H1 (cell line): ENCODE results near the gene AGPAT3. TPM values are rescaled to one million over a fixed set of nuclear protein-coding genes. Genes with fewer than 3 reads are reported as not detected.

ENCODE experiments used
- CBX5 ChIP-seq: fragments of 300-800, 300-1000 bp; sonication (generic); IDR thresholded peaks from 2 replicates; pipeline ENCODE4 v1.7.1; 2016; ENCODE audit warnings: antibody characterized with exemption, low read length, low read depth
- CHD1 ChIP-seq: IDR thresholded peaks from 2 replicates; pipeline ENCODE4 v1.6.1; 2012; ENCODE audit warnings: low read depth, low read length, improper control_type of control experiment
- CHD2 ChIP-seq: IDR thresholded peaks from 2 replicates; pipeline ENCODE4 v1.6.1; 2012; ENCODE audit warnings: low read length, improper control_type of control experiment
- CHD7 ChIP-seq: fragments of 300-600 bp; sonication (generic); IDR thresholded peaks from 2 replicates; pipeline ENCODE4 v1.7.1; 2012; ENCODE audit warnings: low read length, moderate library complexity, mild to moderate bottlenecking, inconsistent platforms; ENCODE audit not compliant: insufficient replicate concordance
- FOSL1 ChIP-seq: IDR thresholded peaks from 2 replicates; pipeline ENCODE4 v1.6.1; 2011; ENCODE audit warnings: mild to moderate bottlenecking, low read depth, low read length, moderate library complexity; ENCODE audit not compliant: insufficient read depth
- KDM4A ChIP-seq: IDR thresholded peaks from one replicate; pipeline ENCODE4 v1.7.1; 2012; ENCODE audit warnings: low read depth, mild to moderate bottlenecking, moderate library complexity, low read length, inconsistent platforms; ENCODE audit not compliant: severe bottlenecking
- NRF1 ChIP-seq: IDR thresholded peaks from 2 replicates; pipeline ENCODE4 v1.6.1; 2011; ENCODE audit warnings: mild to moderate bottlenecking, low read depth, low read length, improper control_type of control experiment
- PHF8 ChIP-seq: fragments of 200-600 bp; sonication (generic); conservative IDR thresholded peaks from 2 replicates; pipeline ENCODE4 v1.7.1; 2012; ENCODE audit warnings: low read depth, mild to moderate bottlenecking, inconsistent platforms, low read length, moderate library complexity
- RAD21 ChIP-seq, 2 experiments: IDR thresholded peaks in 1 of 2; conservative IDR thresholded peaks in 1 of 2; 2 replicates each; pipeline ENCODE4 v1.6.1; 2011; ENCODE audit warnings: low read depth in 2 of 2, low read length in 2 of 2, improper control_type of control experiment in 1 of 2, inconsistent platforms in 1 of 2, mild to moderate bottlenecking in 1 of 2, moderate library complexity in 1 of 2
- SIRT6 ChIP-seq: IDR thresholded peaks from one replicate; pipeline ENCODE4 v1.7.1; 2012; ENCODE audit warnings: low read length, inconsistent platforms
- TAF1 ChIP-seq: IDR thresholded peaks from 2 replicates; pipeline ENCODE4 v1.6.1; 2011; ENCODE audit warnings: mild to moderate bottlenecking, low read depth, low read length
- polyA plus RNA-seq, 7 experiments: library from polyadenylated mRNA; depleted of rRNA in 3 of 7; stranded (reverse) in 5 of 7; unstranded in 2 of 7; fragments of >200 nt in 5 of 7; fragments of 200-250 nt in 2 of 7; gene quantifications; 1 replicate in 5 of 7; 2 replicates in 1 of 7; 4 replicates in 1 of 7; pipeline versions ENCODE4 v1.2.1 to v1.2.3, GENCODE V29; 2011 to 2013; ENCODE audit warnings: missing spikeins in 2 of 7, mixed read lengths in 2 of 7
- total RNA-seq: library from RNA; stranded (reverse); fragmentation: NEBNext Ultra II Directional; extraction: Animal tissue kit (Norgen Biotek cat#: 25700); gene quantifications from 2 replicates; pipeline ENCODE4 v1.2.1, GENCODE V29; 2021

The AGPAT3 gene
- total and polyA plus RNA-seq, 2 of the 8 experiments (the other 6 are each of a cell fraction or from before 2014, with no cell fraction given): 5.8 to 7.3 TPM

- no peak for TF ChIP-seq CHD7
- TF ChIP-seq KDM4A: no peak
- no peak for TF ChIP-seq RAD21 (IDR thresholded peaks at IDR 0.05 in 1 of 2, conservative IDR thresholded peaks at IDR 0.05 in 1 of 2; ENCODE audit: low read depth in 2 of 2, low read length in 2 of 2)
- TF ChIP-seq CHD2: no peak
- TF ChIP-seq CHD1: no peak
- TF ChIP-seq PHF8: no peak
- no peak for TF ChIP-seq FOSL1
- TF ChIP-seq SIRT6: no peak
- TF ChIP-seq TAF1: no peak
- no peak for TF ChIP-seq NRF1
- TF ChIP-seq CBX5: no peak
These were observed 75.5 kb downstream of the AGPAT3 start (continued) for GRCh38 chr21:43940329-43941050.
